ACC112 (cell line): ENCODE data around the gene COL18A1.
A peak's percentile ranks its signal among the peaks of the same experiment; 100 is the strongest.
"Not testable (repeated sequence)": the region's sequence is repeated elsewhere in the genome, so short reads cannot be mapped to it uniquely, and the experiment has no call there.

Experiments
- H2AFZ ChIP-seq: fragments of 200-600 bp; sonication (generic); one replicate; pipeline ENCODE4 v1.6.0; 2017; ENCODE audit warnings: antibody characterized with exemption, low read length; ENCODE audit not compliant: unreplicated experiment
- H3K27ac ChIP-seq: fragments of 200-600 bp; sonication (generic); 2 replicates; pipeline ENCODE4 v1.5.1; 2014; ENCODE audit warnings: low read depth, mild to moderate bottlenecking, antibody characterized with exemption, low read length, moderate library complexity
- H3K27me3 ChIP-seq: fragments of 200-600 bp; sonication (generic); 2 replicates; pipeline ENCODE4 v1.6.1; 2014; ENCODE audit warnings: mild to moderate bottlenecking, antibody characterized with exemption, low read length, moderate library complexity, mixed read lengths; ENCODE audit not compliant: insufficient read depth
- H3K36me3 ChIP-seq: fragments of 200-600 bp; sonication (generic); 2 replicates; pipeline ENCODE4 v1.6.1; 2016; ENCODE audit warnings: mild to moderate bottlenecking, antibody characterized with exemption, low read length, moderate library complexity, mixed read lengths; ENCODE audit not compliant: insufficient read depth
- H3K4me1 ChIP-seq: fragments of 200-600 bp; sonication (generic); one replicate; pipeline ENCODE4 v1.6.1; 2016; ENCODE audit warnings: low read length, mixed read lengths; ENCODE audit not compliant: insufficient read depth, unreplicated experiment, control insufficient read depth
- H3K4me3 ChIP-seq: fragments of 200-600 bp; sonication (generic); 2 replicates; pipeline ENCODE4 v1.5.1; 2014; ENCODE audit warnings: mild to moderate bottlenecking, low read depth, low read length
- H3K79me2 ChIP-seq: fragments of 200-600 bp; sonication (generic); one replicate; pipeline ENCODE4 v1.6.0; 2016; ENCODE audit warnings: low read length; ENCODE audit not compliant: control insufficient read depth, unreplicated experiment, insufficient read depth

The COL18A1 gene

DNA sequence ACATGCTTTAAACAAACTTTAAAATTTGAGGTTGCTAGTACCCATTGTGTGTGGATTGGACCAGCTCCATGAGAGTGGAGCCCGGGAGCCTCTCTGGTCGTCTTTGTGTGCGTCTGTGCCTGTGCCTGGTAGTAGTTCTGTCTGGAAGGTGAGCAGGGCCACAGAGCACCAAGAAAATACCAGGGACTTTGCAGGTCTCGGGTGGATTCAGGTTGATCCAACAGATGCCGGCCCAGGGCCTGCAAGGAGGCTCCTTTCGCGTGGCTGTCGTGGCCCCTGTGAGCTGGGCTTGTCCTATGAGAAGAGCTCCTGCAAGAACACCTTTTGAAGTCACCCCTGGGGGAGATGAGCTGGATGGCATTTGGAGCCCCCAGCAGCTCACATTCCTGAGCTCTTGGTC, 28.3 kb downstream of the COL18A1 start:
- no peaks in the 10 kb centered on the region for H3K36me3 ChIP-seq
- H3K4me1 ChIP-seq = peaks cover 30% of the 10 kb centered on the region
- peak overlapping the region; percentile 50; the same call in 1 of the 2 replicates for H3K27ac ChIP-seq
- peak overlapping the region; percentile 71 for H2AFZ ChIP-seq
- no peaks in the 10 kb centered on the region for H3K27me3 ChIP-seq
- no peaks in the 10 kb centered on the region for H3K79me2 ChIP-seq
- H3K4me3 ChIP-seq = no peak overlapping the region

DNA sequence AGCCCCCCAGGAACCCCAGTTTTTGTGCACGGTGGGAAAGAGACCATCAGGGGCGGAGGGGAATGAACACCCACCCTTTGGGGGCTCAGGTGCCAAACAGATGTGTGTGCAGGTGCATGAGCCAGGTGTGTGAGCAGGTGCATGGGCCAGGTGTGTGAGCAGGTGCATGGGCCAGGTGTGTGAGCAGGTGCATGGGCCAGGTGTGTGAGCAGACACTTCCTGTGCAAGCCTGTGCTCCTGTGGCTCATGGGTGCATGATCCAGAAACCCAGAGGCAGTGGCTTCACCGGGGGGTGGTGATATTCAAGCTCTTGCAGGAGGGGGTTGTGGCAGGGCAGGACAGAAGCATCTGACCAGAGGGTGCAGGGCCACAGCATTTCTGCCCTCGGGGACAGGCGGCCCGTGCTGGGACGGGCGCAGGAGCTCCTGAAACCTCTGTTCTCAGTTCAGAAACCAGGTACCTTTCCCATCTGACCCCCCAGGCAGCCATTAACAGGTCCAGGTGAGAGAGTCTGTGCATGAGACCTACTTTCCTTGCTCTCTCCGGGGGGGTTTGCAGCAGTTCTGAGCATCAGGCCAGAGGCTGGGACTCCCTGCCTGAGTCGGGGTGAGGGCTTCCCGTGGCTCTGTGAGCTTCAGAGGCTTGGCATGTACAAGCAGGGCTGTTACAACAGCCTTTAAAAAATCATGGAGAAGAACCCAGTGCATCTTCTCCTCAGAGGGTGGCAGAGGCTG, 29.1 kb downstream of the COL18A1 start:
- no peaks in the 10 kb centered on the region for H3K79me2 ChIP-seq
- H3K27ac ChIP-seq = no peak overlapping the region
- H3K36me3 ChIP-seq = no peaks in the 10 kb centered on the region

DNA sequence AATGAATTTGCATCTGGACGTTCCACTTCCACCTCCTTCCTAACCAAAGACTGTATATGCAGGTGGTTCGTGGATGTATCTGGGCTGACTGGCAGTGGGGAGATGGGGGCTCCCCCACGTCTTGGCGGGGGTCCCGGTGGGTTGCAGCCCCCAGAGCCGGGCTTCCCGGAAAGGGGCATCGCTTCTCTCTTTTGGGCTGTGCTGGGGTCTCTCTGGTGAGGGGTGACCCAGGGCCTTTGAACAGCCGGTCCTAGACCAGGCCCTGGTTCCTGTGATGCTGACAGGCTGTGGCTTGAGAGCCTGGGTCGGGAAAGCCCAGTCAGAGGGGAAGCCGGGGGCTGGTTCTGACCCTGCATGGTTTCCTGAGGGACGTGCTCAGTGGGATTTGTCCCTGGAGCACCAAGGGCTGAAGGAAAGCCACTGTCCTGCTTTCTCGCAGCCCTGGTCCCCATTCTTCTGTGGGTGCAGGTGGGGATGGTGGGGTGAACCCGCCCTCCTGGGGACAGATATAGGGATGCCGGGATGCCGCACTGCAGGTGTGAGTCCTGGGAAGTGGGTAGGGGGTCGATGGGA, 29.8 kb downstream of the COL18A1 start:
- H2AFZ ChIP-seq = no peak overlapping the region
- no peaks in the 10 kb centered on the region for H3K36me3 ChIP-seq
- no peak overlapping the region for H3K4me3 ChIP-seq
- peaks cover 37% of the 10 kb centered on the region for H3K4me1 ChIP-seq
- H3K27ac ChIP-seq = no peak overlapping the region
- H3K27me3 ChIP-seq = no peaks in the 10 kb centered on the region
- H3K79me2 ChIP-seq = no peaks in the 10 kb centered on the region

More for the DNA sequence above, 29.1 kb downstream of the COL18A1 start:
- Histone ChIP-seq H2AFZ (no peak overlapping the region), H3K4me3 (no peak overlapping the region), H3K27me3 (no peaks in the 10 kb centered on the region), H3K4me1 (peaks cover 36% of the 10 kb centered on the region)

DNA sequence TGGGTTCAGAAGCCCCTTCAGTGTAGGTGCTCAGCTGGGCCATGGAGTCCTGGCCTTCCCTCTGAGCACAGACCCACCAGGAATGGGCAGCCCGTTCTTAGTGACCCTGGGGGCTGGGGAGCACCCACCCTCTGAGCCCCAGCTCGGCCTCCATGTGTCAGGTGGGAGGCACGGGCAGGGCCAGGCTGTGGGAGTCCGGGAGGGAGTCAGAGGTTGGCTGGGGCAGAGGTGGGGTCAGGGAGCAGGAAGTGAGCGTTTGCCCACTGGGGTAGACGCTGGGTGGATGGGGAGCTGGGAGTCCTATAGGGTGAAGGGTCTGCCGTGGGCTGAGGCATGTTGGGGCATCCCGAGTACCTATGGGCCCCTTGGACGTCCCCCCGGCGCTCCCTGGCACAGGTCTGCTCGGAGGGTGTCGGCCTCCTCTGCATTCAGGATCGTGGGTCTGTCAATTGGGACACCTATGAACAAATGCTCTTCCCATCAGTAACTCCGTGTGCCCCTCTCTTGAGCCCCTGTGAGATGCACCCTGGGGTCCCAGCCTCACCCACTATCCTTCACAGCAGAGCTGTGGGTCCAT, 30.5 kb downstream of the COL18A1 start:
- Histone ChIP-seq H3K79me2 (no peaks in the 10 kb centered on the region), H2AFZ (no peak overlapping the region), H3K36me3 (no peaks in the 10 kb centered on the region), H3K27ac (no peak overlapping the region), H3K4me1 (peaks cover 31% of the 10 kb centered on the region), H3K4me3 (no peak overlapping the region), H3K27me3 (no peaks in the 10 kb centered on the region)

DNA sequence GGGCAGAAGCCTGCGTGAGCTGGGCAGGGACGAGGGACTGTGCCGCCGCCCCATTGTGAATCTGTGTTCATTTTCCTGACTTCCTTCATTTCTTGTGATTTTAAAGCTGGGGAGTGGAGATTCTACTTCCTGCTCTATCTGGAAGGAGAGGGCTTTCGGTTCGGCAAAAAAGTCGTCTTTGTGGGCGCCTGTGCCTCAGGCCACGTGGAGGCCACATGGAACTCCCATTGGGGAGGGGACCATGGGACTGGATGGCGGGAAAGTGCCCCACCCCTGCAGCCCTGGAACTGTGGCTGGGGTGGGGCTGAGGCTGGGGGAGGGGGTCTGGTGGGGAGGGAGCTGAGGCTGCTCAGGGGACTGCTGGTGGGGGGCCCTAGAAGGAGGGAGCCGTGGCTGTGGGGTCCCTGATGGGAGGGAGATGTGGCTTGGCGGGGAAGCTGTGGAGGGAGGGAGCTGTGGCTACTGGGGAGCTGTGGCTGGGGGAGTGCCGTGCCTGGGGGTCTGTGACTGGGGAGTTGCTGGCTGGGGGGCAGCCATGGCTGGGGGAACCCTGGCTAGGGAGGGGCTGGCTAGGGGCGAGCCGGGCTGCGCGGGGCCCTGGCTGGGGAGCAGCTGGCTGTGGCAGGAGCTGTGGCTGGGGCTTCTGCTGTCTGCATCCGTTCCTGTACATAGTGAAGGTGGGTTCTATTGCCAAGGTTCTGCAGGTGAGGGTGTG, 31.5 kb downstream of the COL18A1 start:
- Histone ChIP-seq H3K27ac (no peak overlapping the region), H3K27me3 (no peaks in the 10 kb centered on the region), H3K4me1 (peaks cover 26% of the 10 kb centered on the region), H3K79me2 (no peaks in the 10 kb centered on the region), H3K36me3 (no peaks in the 10 kb centered on the region), H2AFZ (no peak overlapping the region), H3K4me3 (no peak overlapping the region)

DNA sequence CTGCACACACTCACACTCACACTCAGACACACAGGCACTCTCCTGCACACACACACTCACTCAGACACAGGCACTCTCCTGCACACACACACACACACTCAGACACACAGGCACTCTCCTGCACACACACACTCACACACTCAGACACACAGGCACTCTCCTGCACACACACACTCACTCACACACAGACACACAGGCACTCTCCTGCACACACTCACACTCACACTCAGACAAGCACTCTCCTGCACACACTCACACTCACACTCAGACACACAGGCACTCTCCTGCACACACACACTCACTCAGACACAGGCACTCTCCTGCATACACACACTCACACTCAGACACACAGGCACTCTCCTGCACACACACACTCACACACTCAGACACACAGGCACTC, 32.9 kb downstream of the COL18A1 start:
- H2AFZ ChIP-seq, H3K79me2 ChIP-seq, H3K27ac ChIP-seq, H3K36me3 ChIP-seq, H3K4me3 ChIP-seq, H3K27me3 ChIP-seq: not testable (repeated sequence)
- H3K4me1 ChIP-seq = peaks cover 15% of the 10 kb centered on the region

DNA sequence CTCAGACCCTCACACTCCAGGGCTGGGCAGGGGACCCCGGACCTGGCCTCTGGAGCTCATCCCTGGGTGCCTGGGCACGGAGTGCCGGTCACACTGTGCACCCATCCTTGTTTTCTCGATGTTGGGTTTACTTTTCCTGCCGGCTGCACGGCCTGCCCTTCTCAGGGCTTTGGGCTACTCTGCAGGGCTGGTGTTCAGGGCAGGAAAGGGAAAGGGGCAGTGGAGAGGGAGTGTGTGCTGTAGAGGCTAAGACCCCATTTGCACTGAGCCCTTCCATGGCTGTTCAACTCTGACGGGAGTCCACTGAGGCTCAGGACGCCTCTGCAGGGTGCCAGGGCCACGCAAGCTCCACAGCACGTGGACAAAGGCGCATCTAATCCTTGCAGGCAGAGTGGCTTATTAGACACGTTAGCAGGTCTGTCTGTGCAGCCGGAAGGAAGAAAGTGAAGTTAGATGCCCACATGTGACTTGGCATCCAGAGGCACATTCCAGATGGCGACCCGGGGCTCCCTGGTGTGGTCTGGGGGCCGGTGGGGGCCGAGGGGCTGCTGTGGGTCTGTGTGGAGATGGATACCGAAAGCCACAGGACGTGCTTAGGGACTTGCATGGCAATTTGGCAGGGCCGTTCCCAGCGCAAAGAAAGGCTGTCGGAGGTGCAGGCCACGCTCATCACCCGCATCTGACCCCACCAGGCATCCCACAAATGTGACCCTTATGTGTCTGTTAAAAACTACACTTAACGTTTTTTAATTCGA, 33.6 kb downstream of the COL18A1 start:
- peak overlapping the region; percentile 64 for H3K27ac ChIP-seq
- H3K4me3 ChIP-seq = peak overlapping the region; percentile 68
- H3K4me1 ChIP-seq = peaks cover 8% of the 10 kb centered on the region
- H3K27me3 ChIP-seq = no peaks in the 10 kb centered on the region
- H2AFZ ChIP-seq = peak overlapping the region; percentile 36
- H3K79me2 ChIP-seq = no peaks in the 10 kb centered on the region
- H3K36me3 ChIP-seq = no peaks in the 10 kb centered on the region

DNA sequence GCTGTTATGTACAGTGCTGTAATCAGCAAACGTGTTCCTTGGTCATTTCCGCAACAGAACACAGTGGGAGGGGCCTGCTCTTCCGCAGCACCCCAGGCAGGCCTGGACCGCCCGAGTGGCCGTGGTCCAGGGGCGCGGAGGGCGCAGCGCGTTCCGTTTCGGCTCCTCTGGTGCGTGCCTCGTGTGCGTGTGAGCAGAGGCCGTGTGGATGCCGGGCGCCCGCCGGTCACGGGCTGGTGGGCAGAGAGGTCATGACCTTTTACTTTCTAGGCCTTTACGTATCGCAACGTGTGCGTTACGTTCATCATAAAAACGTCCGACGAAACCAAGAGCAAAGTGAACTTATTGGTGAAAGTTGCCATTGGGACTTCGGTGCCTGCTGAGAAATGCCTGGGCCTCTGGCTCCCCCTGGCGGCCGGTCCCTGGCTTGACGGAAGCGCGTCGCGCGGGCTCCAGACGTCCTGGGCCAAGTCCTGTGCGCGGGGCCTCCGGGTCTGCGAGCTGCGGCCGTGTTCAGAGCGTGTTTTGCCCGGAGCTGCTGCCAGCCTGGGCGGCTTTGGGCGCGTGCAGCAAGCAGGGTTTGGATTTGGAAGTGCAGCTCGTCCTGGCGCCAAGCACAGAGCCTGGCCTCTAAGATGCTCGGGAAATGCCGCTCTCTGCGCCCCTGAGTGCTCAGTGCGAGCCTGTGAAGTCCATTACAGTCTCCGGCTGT, 34.4 kb downstream of the COL18A1 start:
- peak overlapping the region; percentile 68 for H3K4me3 ChIP-seq

DNA sequence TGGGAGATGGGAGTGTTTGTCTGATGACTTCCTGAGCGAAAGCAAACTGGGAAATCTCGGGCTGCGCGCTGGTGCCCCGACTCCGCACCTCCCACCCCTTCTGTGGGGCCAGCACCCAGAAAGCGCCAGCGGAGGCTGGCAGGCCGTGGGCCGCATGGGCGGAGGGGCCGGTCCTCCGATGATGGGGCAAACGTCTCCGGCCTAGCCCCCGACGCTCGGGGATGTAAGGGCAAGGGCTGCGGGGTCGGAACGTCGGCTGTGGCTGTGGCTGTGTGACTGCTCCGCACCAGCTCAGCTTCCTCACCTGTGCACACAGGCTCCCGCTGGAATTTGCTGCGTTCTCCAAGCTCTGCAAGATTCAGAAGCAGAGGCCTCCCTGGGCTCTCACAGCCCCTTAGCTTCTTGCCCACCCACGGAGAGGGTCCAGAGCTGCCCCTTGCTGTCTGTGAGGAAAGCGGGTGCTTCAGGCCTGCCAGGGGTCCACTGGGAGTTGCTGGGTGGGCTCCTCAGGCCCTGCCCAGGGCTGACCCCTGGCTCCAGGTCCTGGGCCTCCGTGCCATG, 35.0 kb downstream of the COL18A1 start:
- Histone ChIP-seq H3K36me3 (no peaks in the 10 kb centered on the region), H3K27ac (no peak overlapping the region), H3K27me3 (no peaks in the 10 kb centered on the region), H2AFZ (no peak overlapping the region), H3K4me1 (peaks cover 8% of the 10 kb centered on the region), H3K4me3 (no peak overlapping the region), H3K79me2 (no peaks in the 10 kb centered on the region)

More for the DNA sequence above, 34.4 kb downstream of the COL18A1 start:
- H3K36me3 ChIP-seq = no peaks in the 10 kb centered on the region
- H2AFZ ChIP-seq = peak overlapping the region; percentile 36
- H3K4me1 ChIP-seq = peaks cover 8% of the 10 kb centered on the region
- no peaks in the 10 kb centered on the region for H3K27me3 ChIP-seq
- H3K79me2 ChIP-seq = no peaks in the 10 kb centered on the region
- peak overlapping the region; percentile 64 for H3K27ac ChIP-seq
